ENCODE data around the gene RNF182. TPM values are rescaled to one million over a fixed set of nuclear protein-coding genes. Genes with fewer than 3 reads are reported as not detected.
A peak's percentile ranks its signal among the peaks of the same experiment; 100 is the strongest.

RNF182 gene
- total and polyA plus RNA-seq, 9 of the 15 experiments (the other 6 are each of a cell fraction or from before 2014, with no cell fraction given), result 12.8 to 22.8 (median 17.5) TPM

- TF ChIP-seq, protein P1, sequence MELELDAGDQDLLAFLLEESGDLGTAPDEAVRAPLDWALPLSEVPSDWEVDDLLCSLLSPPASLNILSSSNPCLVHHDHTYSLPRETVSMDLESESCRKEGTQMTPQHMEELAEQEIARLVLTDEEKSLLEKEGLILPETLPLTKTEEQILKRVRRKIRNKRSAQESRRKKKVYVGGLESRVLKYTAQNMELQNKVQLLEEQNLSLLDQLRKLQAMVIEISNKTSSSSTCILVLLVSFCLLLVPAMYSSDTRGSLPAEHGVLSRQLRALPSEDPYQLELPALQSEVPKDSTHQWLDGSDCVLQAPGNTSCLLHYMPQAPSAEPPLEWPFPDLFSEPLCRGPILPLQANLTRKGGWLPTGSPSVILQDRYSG (tag; conservative IDR thresholded peaks at IDR 0.05; ENCODE audit: low read depth), result 0 out of 2 replicates have a peak, but pooled peaks have one; percentile 32
- TF ChIP-seq ZKSCAN8 (CRISPR knock-in tag; IDR thresholded peaks at IDR 0.05) (peak; percentile 38; the same call in 1 of the 2 replicates), FOXJ3 (CRISPR knock-in tag; IDR thresholded peaks at IDR 0.05) (no peak), CHD1 (IDR thresholded peaks at IDR 0.05; ENCODE audit: low read length) (no peak), FOXO4 (CRISPR knock-in tag; IDR thresholded peaks at IDR 0.05) (no peak)
Measured at GRCh38 chr6:13986700-13987399, 62.1 kb downstream of the RNF182 start (continued).

GRCh38 chr6:13987400-13987865 lies 62.7 kb downstream of the RNF182 start:
- intact Hi-C loops (cut with micrococcal nuclease) (no loop called here), in situ Hi-C loops (cut with MboI) (no loop called here)
- Histone ChIP-seq H3K9ac (ENCODE audit: insufficient read depth in 1 of 2, low read depth in 2 of 2, low read length in 2 of 2) (peak overlapping the region; percentile 65 to 71; a peak in 3 of 4 replicates), H3K9me3 (replicated peaks; ENCODE audit: control insufficient read depth, insufficient read depth, low read depth, low read length) (no peaks in the 10 kb centered on the region; the same call in 1 of the 2 replicates), H3K27ac (ENCODE audit: extremely low read depth, low read depth, low read length) (peak overlapping the region; percentile 89), H3K9me1 (ENCODE audit: control insufficient read depth, insufficient read depth, low read length) (no peaks in the 10 kb centered on the region), H3K4me3 (peak overlapping the region; percentile 14; the same call in 1 of the 2 replicates), H3K4me2 (ENCODE audit: insufficient read depth, low read length) (peak overlapping the region; percentile 83), H2AFZ (ENCODE audit: low read depth, low read length) (peak overlapping the region; percentile 86), H3K4me1 (replicated peaks in 1 of 2; ENCODE audit: control insufficient read depth in 2 of 2, insufficient read depth in 2 of 2, low read length in 2 of 2) (peaks cover 33 to 66% of the 10 kb centered on the region in 2 experiments), H3K27me3 (ENCODE audit: control insufficient read depth in 2 of 2, insufficient read depth in 2 of 2, low read length in 2 of 2) (no peaks in the 10 kb centered on the region), H3K36me3 (ENCODE audit: control insufficient read depth, insufficient read depth, low read length) (no peaks in the 10 kb centered on the region; the same call in 1 of the 3 replicates), H3K79me2 (ENCODE audit: control insufficient read depth, insufficient read depth, low read length) (peaks cover 41% of the 10 kb centered on the region), H4K20me1 (replicated peaks; ENCODE audit: control insufficient read depth, insufficient read depth, low read length) (no peaks in the 10 kb centered on the region)
- ChIA-PET CTCF (ENCODE audit: low intra/inter-chr PET ratio) (no interaction called here), POLR2A (interaction anchor here (0.7 to 4.9 kb wide), 4 partner anchors 11 to 63 kb away, joined by 3 to 30 read pairs (median 4); no protein-coding TSS in a partner anchor)
- DNase-seq (ENCODE audit: extremely low read depth in 1 of 4, low spot score in 3 of 4), result peak; percentile 31 to 91 (median 58)
- no TSS peak for BruUV-seq (replicated peaks)
- 3% methylated on average over 11 of the region's 11 CpGs for WGBS (ENCODE audit: insufficient coverage, low coverage, missing lambda C conversion rate)
- peak; percentile 78 for ATAC-seq
- FAIRE-seq, result peak; percentile 79
- TF ChIP-seq, protein P2, sequence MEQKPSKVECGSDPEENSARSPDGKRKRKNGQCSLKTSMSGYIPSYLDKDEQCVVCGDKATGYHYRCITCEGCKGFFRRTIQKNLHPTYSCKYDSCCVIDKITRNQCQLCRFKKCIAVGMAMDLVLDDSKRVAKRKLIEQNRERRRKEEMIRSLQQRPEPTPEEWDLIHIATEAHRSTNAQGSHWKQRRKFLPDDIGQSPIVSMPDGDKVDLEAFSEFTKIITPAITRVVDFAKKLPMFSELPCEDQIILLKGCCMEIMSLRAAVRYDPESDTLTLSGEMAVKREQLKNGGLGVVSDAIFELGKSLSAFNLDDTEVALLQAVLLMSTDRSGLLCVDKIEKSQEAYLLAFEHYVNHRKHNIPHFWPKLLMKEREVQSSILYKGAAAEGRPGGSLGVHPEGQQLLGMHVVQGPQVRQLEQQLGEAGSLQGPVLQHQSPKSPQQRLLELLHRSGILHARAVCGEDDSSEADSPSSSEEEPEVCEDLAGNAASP (IDR thresholded peaks at IDR 0.05), result no peak
- TF ChIP-seq, protein P3, sequence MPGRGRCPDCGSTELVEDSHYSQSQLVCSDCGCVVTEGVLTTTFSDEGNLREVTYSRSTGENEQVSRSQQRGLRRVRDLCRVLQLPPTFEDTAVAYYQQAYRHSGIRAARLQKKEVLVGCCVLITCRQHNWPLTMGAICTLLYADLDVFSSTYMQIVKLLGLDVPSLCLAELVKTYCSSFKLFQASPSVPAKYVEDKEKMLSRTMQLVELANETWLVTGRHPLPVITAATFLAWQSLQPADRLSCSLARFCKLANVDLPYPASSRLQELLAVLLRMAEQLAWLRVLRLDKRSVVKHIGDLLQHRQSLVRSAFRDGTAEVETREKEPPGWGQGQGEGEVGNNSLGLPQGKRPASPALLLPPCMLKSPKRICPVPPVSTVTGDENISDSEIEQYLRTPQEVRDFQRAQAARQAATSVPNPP (IDR thresholded peaks at IDR 0.05; ENCODE audit: borderline replicate concordance, insufficient read depth, insufficient read length), result no peak
- TF ChIP-seq MYC (IDR thresholded peaks at IDR 0.05; ENCODE audit: low read depth, low read length) (0 out of 2 replicates have a peak, but pooled peaks have one; percentile 51), MYC (CRISPR knock-in tag; IDR thresholded peaks at IDR 0.05; ENCODE audit: borderline replicate concordance, low read depth) (no peak; the same call in 1 of the 2 replicates), DMBX1 (CRISPR knock-in tag; IDR thresholded peaks at IDR 0.05; ENCODE audit: borderline replicate concordance) (no peak), NEUROD1 (IDR thresholded peaks at IDR 0.05; ENCODE audit: borderline replicate concordance, low read depth, low read length, partially characterized antibody) (no peak)
